Measurements from ENCODE around the gene FTH1. TPM values are rescaled to one million over a fixed set of nuclear protein-coding genes. Genes with fewer than 3 reads are reported as not detected.

Gene FTH1
- total and polyA plus RNA-seq, 4 donors: 592 to 4,630 (median 2,175) TPM

DNA sequence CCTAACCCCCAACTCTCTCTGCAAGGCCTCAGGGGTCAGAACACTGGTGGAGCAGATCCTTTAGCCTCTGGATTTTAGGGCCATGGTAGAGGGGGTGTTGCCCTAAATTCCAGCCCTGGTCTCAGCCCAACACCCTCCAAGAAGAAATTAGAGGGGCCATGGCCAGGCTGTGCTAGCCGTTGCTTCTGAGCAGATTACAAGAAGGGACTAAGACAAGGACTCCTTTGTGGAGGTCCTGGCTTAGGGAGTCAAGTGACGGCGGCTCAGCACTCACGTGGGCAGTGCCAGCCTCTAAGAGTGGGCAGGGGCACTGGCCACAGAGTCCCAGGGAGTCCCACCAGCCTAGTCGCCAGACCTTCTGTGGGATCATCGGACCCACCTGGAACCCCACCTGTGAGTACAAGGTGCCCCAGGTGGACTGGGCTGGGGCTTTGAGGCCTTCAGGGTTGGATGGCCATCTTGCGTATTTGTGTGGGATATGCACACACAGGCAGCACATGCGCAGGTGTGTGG, 17.3 kb downstream of the FTH1 start, which contains the start of gene BEST1:
Gene BEST1 (plus strand): TSS at position 317 of the 513 bp plus-strand sequence. CDS start 1,456 bp downstream, outside the sequence.
- WGBS: 93% methylated on average over 8 of the region's 8 CpGs

More for the DNA sequence above, 17.3 kb downstream of the FTH1 start, which contains the start of gene BEST1:
- TF ChIP-seq, protein P1, sequence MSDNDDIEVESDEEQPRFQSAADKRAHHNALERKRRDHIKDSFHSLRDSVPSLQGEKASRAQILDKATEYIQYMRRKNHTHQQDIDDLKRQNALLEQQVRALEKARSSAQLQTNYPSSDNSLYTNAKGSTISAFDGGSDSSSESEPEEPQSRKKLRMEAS (IDR thresholded peaks at IDR 0.05): no peak
- TF ChIP-seq, protein P2, sequence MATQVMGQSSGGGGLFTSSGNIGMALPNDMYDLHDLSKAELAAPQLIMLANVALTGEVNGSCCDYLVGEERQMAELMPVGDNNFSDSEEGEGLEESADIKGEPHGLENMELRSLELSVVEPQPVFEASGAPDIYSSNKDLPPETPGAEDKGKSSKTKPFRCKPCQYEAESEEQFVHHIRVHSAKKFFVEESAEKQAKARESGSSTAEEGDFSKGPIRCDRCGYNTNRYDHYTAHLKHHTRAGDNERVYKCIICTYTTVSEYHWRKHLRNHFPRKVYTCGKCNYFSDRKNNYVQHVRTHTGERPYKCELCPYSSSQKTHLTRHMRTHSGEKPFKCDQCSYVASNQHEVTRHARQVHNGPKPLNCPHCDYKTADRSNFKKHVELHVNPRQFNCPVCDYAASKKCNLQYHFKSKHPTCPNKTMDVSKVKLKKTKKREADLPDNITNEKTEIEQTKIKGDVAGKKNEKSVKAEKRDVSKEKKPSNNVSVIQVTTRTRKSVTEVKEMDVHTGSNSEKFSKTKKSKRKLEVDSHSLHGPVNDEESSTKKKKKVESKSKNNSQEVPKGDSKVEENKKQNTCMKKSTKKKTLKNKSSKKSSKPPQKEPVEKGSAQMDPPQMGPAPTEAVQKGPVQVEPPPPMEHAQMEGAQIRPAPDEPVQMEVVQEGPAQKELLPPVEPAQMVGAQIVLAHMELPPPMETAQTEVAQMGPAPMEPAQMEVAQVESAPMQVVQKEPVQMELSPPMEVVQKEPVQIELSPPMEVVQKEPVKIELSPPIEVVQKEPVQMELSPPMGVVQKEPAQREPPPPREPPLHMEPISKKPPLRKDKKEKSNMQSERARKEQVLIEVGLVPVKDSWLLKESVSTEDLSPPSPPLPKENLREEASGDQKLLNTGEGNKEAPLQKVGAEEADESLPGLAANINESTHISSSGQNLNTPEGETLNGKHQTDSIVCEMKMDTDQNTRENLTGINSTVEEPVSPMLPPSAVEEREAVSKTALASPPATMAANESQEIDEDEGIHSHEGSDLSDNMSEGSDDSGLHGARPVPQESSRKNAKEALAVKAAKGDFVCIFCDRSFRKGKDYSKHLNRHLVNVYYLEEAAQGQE (IDR thresholded peaks at IDR 0.05): no peak
- TF ChIP-seq TAF1 (conservative IDR thresholded peaks at IDR 0.05): no peak
- no peak for TF ChIP-seq FOXA2 (IDR thresholded peaks at IDR 0.05)
- TF ChIP-seq, protein P3, sequence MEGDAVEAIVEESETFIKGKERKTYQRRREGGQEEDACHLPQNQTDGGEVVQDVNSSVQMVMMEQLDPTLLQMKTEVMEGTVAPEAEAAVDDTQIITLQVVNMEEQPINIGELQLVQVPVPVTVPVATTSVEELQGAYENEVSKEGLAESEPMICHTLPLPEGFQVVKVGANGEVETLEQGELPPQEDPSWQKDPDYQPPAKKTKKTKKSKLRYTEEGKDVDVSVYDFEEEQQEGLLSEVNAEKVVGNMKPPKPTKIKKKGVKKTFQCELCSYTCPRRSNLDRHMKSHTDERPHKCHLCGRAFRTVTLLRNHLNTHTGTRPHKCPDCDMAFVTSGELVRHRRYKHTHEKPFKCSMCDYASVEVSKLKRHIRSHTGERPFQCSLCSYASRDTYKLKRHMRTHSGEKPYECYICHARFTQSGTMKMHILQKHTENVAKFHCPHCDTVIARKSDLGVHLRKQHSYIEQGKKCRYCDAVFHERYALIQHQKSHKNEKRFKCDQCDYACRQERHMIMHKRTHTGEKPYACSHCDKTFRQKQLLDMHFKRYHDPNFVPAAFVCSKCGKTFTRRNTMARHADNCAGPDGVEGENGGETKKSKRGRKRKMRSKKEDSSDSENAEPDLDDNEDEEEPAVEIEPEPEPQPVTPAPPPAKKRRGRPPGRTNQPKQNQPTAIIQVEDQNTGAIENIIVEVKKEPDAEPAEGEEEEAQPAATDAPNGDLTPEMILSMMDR (IDR thresholded peaks at IDR 0.05; ENCODE audit: low read depth, low read length, missing input control): no peak
- TF ChIP-seq, protein P4, sequence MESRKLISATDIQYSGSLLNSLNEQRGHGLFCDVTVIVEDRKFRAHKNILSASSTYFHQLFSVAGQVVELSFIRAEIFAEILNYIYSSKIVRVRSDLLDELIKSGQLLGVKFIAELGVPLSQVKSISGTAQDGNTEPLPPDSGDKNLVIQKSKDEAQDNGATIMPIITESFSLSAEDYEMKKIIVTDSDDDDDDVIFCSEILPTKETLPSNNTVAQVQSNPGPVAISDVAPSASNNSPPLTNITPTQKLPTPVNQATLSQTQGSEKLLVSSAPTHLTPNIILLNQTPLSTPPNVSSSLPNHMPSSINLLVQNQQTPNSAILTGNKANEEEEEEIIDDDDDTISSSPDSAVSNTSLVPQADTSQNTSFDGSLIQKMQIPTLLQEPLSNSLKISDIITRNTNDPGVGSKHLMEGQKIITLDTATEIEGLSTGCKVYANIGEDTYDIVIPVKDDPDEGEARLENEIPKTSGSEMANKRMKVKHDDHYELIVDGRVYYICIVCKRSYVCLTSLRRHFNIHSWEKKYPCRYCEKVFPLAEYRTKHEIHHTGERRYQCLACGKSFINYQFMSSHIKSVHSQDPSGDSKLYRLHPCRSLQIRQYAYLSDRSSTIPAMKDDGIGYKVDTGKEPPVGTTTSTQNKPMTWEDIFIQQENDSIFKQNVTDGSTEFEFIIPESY (IDR thresholded peaks at IDR 0.05): no peak
- TF ChIP-seq YY1 (IDR thresholded peaks at IDR 0.05): no peak
- TF ChIP-seq EGR1 (IDR thresholded peaks at IDR 0.05; ENCODE audit: low read depth in 2 of 2): no peak
- no peak for TF ChIP-seq RXRA (IDR thresholded peaks at IDR 0.05)
- TF ChIP-seq GABPA (IDR thresholded peaks at IDR 0.05 in 1 of 2, conservative IDR thresholded peaks at IDR 0.05 in 1 of 2): no peak
- TF ChIP-seq NR2F2 (IDR thresholded peaks at IDR 0.05): no peak
- TF ChIP-seq JUND (IDR thresholded peaks at IDR 0.05): no peak
- no peaks in the 10 kb centered on the region for H3K36me3 ChIP-seq (ENCODE audit: control insufficient read depth in 4 of 4, insufficient read depth in 3 of 4, low read depth in 1 of 4, low read length in 3 of 4)
- DNase-seq (ENCODE audit: low spot score): no peak
- H3K4me1 ChIP-seq (ENCODE audit: control insufficient read depth in 4 of 4, insufficient read depth in 4 of 4, low read length in 3 of 4): peaks cover 0 to 3% (median under 1%) of the 10 kb centered on the region in 4 donors
- no peaks in the 10 kb centered on the region for H3K27me3 ChIP-seq (ENCODE audit: control insufficient read depth in 4 of 4, insufficient read depth in 4 of 4, low read length in 3 of 4)
- no peak within 1 kb of the TSS for H3K27ac ChIP-seq (ENCODE audit: low read depth in 1 of 2, low read length in 2 of 2)
- H3K4me3 ChIP-seq (ENCODE audit: low read depth in 1 of 3, low read length in 3 of 3): no peak within 1 kb of the TSS
- H3K9ac ChIP-seq (ENCODE audit: low read depth in 1 of 2, low read length in 2 of 2): no peak within 1 kb of the TSS
- no peaks in the 10 kb centered on the region for H3K9me3 ChIP-seq (ENCODE audit: control insufficient read depth in 4 of 4, low read length in 3 of 4)
